OCI-LY7 (cell line): ENCODE results near the gene CLDN22.

Source experiments
- CTCF ChIP-seq: fragments of 200-600 bp; sonication (generic); conservative IDR thresholded peaks from 2 replicates; pipeline ENCODE4 v1.5.1; 2014; ENCODE audit warnings: mild to moderate bottlenecking, antibody characterized with exemption, low read length, moderate library complexity, mixed read lengths
- EZH2phosphoT487 ChIP-seq: fragments of 200-600 bp; sonication (generic); IDR thresholded peaks from 2 replicates; pipeline ENCODE4 v1.6.1; 2018; ENCODE audit warnings: low read depth, borderline replicate concordance, mild to moderate bottlenecking, mixed run types, antibody characterized with exemption, low read length, moderate library complexity, mixed read lengths

DNA sequence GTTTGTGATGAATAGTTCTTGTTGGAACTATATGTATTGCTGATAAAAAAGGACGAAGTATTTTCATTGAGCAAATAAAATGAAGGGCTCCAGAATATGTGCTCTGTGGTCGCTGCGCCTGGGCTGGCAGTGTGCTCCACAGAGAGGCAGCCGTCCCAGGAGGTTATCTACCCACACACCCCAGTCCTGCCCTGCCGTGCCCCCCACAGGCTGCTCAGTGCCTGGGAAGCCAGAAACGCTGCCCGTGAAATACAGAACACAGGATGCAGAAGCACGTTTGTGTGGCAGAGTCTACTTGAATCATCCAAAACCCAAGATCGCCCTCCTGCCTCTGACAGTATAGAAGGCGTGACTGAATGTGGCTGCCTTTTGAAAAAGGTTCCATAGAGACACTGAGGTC is 1.4 kb downstream of the CLDN22 start:
- TF ChIP-seq CTCF (no peak), EZH2phosphoT487 (no peak)
